ENCODE data around the gene ORC3. TPM values are rescaled to one million over a fixed set of nuclear protein-coding genes. Genes with fewer than 3 reads are reported as not detected.
"Not testable (repeated sequence)": the region's sequence is repeated elsewhere in the genome, so short reads cannot be mapped to it uniquely, and the experiment has no call there.

ORC3 gene
- polyA plus RNA-seq, 2 donors: 8.1 to 8.5 TPM

GRCh38 chr6:87683890-87684289, 94.0 kb downstream of the ORC3 start:
- no peaks in the 10 kb centered on the region for H3K27me3 ChIP-seq (ENCODE audit: control insufficient read depth in 1 of 2, insufficient read depth in 2 of 2, low read length in 2 of 2)
- no peak overlapping the region for H3K27ac ChIP-seq (ENCODE audit: low read depth in 2 of 2, low read length in 1 of 2)

GRCh38 chr6:87684895-87685654, 95.1 kb downstream of the ORC3 start:
- Histone ChIP-seq H3K36me3 (ENCODE audit: control insufficient read depth in 2 of 2, insufficient read depth in 2 of 2, low read length in 1 of 2) (no peaks in the 10 kb centered on the region), H3K27ac (ENCODE audit: low read depth in 2 of 2, low read length in 1 of 2) (no peak overlapping the region), H3K27me3 (ENCODE audit: control insufficient read depth in 1 of 2, insufficient read depth in 2 of 2, low read length in 2 of 2) (no peaks in the 10 kb centered on the region), H3K4me1 (ENCODE audit: control insufficient read depth in 2 of 2, insufficient read depth in 2 of 2, low read length in 1 of 2) (peaks cover 0 to 2% of the 10 kb centered on the region in 2 donors), H3K4me3 (ENCODE audit: low read depth in 1 of 2, low read length in 2 of 2) (no peak overlapping the region), H3K9me3 (ENCODE audit: control insufficient read depth in 2 of 2, insufficient read depth in 1 of 2, low read depth in 1 of 2, low read length in 1 of 2) (no peaks in the 10 kb centered on the region)
- 78 to 90% methylated on average over 1 of the region's 1 CpG for WGBS, 2 donors

More at GRCh38 chr6:87683890-87684289, 94.0 kb downstream of the ORC3 start:
- Histone ChIP-seq H3K4me3 (ENCODE audit: low read depth in 1 of 2, low read length in 2 of 2) (no peak overlapping the region), H3K36me3 (ENCODE audit: control insufficient read depth in 2 of 2, insufficient read depth in 2 of 2, low read length in 1 of 2) (no peaks in the 10 kb centered on the region), H3K9me3 (ENCODE audit: control insufficient read depth in 2 of 2, insufficient read depth in 1 of 2, low read depth in 1 of 2, low read length in 1 of 2) (no peaks in the 10 kb centered on the region), H3K4me1 (ENCODE audit: control insufficient read depth in 2 of 2, insufficient read depth in 2 of 2, low read length in 1 of 2) (peaks cover 0 to 2% of the 10 kb centered on the region in 2 donors)
- WGBS, 2 donors: 77 to 86% methylated on average over 3 of the region's 3 CpGs

DNA sequence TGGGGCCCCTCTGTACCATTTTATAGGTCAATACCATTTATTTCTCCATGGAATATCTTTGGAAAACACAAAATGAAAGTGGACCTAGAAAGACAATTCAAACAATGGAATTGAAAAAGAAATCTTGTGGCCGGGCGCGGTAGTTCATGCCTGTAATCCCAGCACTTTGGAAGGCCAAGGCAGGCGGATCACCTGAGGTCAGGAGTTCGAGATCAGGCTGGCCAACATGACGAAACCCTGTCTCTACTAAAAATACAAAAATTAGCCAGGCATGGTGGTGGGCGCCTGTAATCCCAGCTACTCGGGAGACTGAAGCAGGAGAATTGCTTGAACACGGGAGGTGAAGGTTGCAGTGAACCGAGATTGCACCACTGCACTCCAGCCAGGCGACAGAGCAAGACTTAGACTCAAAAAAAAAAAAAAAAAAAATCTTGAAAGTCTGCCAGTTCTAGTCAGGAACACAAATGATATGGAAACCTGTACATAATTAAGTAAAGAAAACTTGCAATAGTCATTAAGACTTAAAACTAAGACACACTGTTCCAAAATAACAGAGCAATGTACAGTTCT, 96.8 kb downstream of the ORC3 start:
- not testable (repeated sequence) for H3K4me1 ChIP-seq (ENCODE audit: control insufficient read depth in 2 of 2, insufficient read depth in 2 of 2, low read length in 1 of 2); H3K4me3 ChIP-seq (ENCODE audit: low read depth in 1 of 2, low read length in 2 of 2); H3K9me3 ChIP-seq (ENCODE audit: control insufficient read depth in 2 of 2, insufficient read depth in 1 of 2, low read depth in 1 of 2, low read length in 1 of 2); H3K36me3 ChIP-seq (ENCODE audit: control insufficient read depth in 2 of 2, insufficient read depth in 2 of 2, low read length in 1 of 2); H3K27ac ChIP-seq (ENCODE audit: low read depth in 2 of 2, low read length in 1 of 2); H3K27me3 ChIP-seq (ENCODE audit: control insufficient read depth in 1 of 2, insufficient read depth in 2 of 2, low read length in 2 of 2)
- WGBS, 2 donors: 86 to 90% methylated on average over 11 of the region's 11 CpGs

- Histone ChIP-seq H3K9me3 (ENCODE audit: control insufficient read depth in 2 of 2, insufficient read depth in 1 of 2, low read depth in 1 of 2, low read length in 1 of 2) (no peaks in the 10 kb centered on the region), H3K4me3 (ENCODE audit: low read depth in 1 of 2, low read length in 2 of 2) (no peak overlapping the region), H3K36me3 (ENCODE audit: control insufficient read depth in 2 of 2, insufficient read depth in 2 of 2, low read length in 1 of 2) (no peaks in the 10 kb centered on the region), H3K27ac (ENCODE audit: low read depth in 2 of 2, low read length in 1 of 2) (no peak overlapping the region), H3K4me1 (ENCODE audit: control insufficient read depth in 2 of 2, insufficient read depth in 2 of 2, low read length in 1 of 2) (peaks cover 0 to 2% of the 10 kb centered on the region in 2 donors), H3K27me3 (ENCODE audit: control insufficient read depth in 1 of 2, insufficient read depth in 2 of 2, low read length in 2 of 2) (no peaks in the 10 kb centered on the region)
- WGBS, 2 donors: 66 to 81% methylated on average over 3 of the region's 3 CpGs
Observed at GRCh38 chr6:87687296-87687695, 97.4 kb downstream of the ORC3 start.

DNA sequence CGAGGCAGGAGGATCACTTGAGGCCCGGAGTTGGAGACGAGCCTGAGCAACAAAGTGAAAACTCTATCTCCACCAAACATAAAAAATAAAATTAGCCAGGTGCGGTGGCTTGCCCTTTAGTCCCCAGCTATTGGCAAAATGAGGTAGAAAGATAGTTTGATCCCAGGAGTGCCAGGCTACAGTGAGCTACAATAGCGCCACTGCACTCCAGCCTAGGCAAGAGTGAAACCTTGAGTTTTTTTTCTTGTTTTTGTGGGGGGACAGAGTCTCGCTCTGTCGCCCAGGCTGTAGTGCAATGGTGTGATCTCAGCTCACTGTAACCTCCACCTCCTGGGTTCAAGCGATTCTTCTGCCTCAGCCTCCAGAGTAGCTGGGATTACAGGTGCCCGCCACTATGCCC, 98.0 kb downstream of the ORC3 start:
- H3K36me3 ChIP-seq (ENCODE audit: control insufficient read depth in 2 of 2, insufficient read depth in 2 of 2, low read length in 1 of 2); H3K4me3 ChIP-seq (ENCODE audit: low read depth in 1 of 2, low read length in 2 of 2); H3K27ac ChIP-seq (ENCODE audit: low read depth in 2 of 2, low read length in 1 of 2); H3K4me1 ChIP-seq (ENCODE audit: control insufficient read depth in 2 of 2, insufficient read depth in 2 of 2, low read length in 1 of 2); H3K9me3 ChIP-seq (ENCODE audit: control insufficient read depth in 2 of 2, insufficient read depth in 1 of 2, low read depth in 1 of 2, low read length in 1 of 2); H3K27me3 ChIP-seq (ENCODE audit: control insufficient read depth in 1 of 2, insufficient read depth in 2 of 2, low read length in 2 of 2): not testable (repeated sequence)
- WGBS, 2 donors: 92 to 95% methylated on average over 9 of the region's 9 CpGs

GRCh38 chr6:87690441-87690840, 100.5 kb downstream of the ORC3 start:
- Histone ChIP-seq H3K27ac (ENCODE audit: low read depth in 2 of 2, low read length in 1 of 2) (no peak overlapping the region), H3K9me3 (ENCODE audit: control insufficient read depth in 2 of 2, insufficient read depth in 1 of 2, low read depth in 1 of 2, low read length in 1 of 2) (no peaks in the 10 kb centered on the region), H3K4me3 (ENCODE audit: low read depth in 1 of 2, low read length in 2 of 2) (no peak overlapping the region), H3K4me1 (ENCODE audit: control insufficient read depth in 2 of 2, insufficient read depth in 2 of 2, low read length in 1 of 2) (no peaks in the 10 kb centered on the region), H3K27me3 (ENCODE audit: control insufficient read depth in 1 of 2, insufficient read depth in 2 of 2, low read length in 2 of 2) (no peaks in the 10 kb centered on the region), H3K36me3 (ENCODE audit: control insufficient read depth in 2 of 2, insufficient read depth in 2 of 2, low read length in 1 of 2) (no peaks in the 10 kb centered on the region)
- WGBS, 2 donors: 89 to 92% methylated on average over 3 of the region's 3 CpGs

DNA sequence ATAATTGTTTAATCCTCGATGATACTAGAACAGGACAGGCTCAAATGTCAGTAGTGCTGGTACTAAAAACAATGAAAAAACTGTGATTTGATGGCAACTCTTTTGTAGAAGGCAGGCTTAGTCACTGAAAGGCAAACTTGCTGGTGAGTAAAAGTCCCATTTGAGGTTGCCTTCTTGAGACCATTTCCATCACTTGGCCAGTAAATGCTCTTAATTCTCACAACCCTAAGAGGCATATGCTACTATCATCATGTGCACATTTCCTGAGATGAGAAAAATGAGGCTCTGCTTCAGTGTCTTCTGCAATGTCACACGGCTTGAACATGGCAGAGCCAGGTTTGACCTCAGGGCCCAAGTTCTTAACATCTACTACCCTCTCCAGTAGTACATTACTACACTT, 102.2 kb downstream of the ORC3 start:
- Histone ChIP-seq H3K4me3 (ENCODE audit: low read depth in 1 of 2, low read length in 2 of 2) (no peak overlapping the region), H3K27ac (ENCODE audit: low read depth in 2 of 2, low read length in 1 of 2) (no peak overlapping the region), H3K4me1 (ENCODE audit: control insufficient read depth in 2 of 2, insufficient read depth in 2 of 2, low read length in 1 of 2) (no peaks in the 10 kb centered on the region), H3K36me3 (ENCODE audit: control insufficient read depth in 2 of 2, insufficient read depth in 2 of 2, low read length in 1 of 2) (no peaks in the 10 kb centered on the region), H3K9me3 (ENCODE audit: control insufficient read depth in 2 of 2, insufficient read depth in 1 of 2, low read depth in 1 of 2, low read length in 1 of 2) (no peaks in the 10 kb centered on the region), H3K27me3 (ENCODE audit: control insufficient read depth in 1 of 2, insufficient read depth in 2 of 2, low read length in 2 of 2) (no peaks in the 10 kb centered on the region)
- WGBS, 2 donors: 65 to 72% methylated on average over 2 of the region's 2 CpGs

DNA sequence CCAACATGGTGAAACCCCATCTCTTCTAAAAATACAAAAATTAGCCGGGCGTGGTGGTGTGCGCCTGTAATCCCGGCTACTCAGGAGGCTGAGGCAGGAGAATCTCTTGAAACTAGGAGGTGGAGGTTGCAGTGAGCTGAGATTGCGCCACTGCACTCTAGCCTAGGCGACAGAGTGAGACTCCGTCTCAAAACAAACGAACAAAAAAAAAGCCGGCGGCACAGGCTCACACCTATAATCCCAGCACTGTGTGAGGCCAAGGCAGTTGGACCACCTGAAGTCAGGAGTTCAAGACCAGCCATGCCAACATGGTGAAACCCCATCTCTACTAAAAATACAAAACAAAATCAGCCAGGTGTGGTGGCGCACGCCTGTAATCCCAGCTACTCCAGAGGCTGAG, 106.9 kb downstream of the ORC3 start:
- H3K9me3 ChIP-seq (ENCODE audit: control insufficient read depth in 2 of 2, insufficient read depth in 1 of 2, low read depth in 1 of 2, low read length in 1 of 2); H3K4me1 ChIP-seq (ENCODE audit: control insufficient read depth in 2 of 2, insufficient read depth in 2 of 2, low read length in 1 of 2); H3K36me3 ChIP-seq (ENCODE audit: control insufficient read depth in 2 of 2, insufficient read depth in 2 of 2, low read length in 1 of 2); H3K27me3 ChIP-seq (ENCODE audit: control insufficient read depth in 1 of 2, insufficient read depth in 2 of 2, low read length in 2 of 2); H3K27ac ChIP-seq (ENCODE audit: low read depth in 2 of 2, low read length in 1 of 2); H3K4me3 ChIP-seq (ENCODE audit: low read depth in 1 of 2, low read length in 2 of 2): not testable (repeated sequence)
- WGBS, 2 donors: 94 to 95% methylated on average over 12 of the region's 12 CpGs

- Histone ChIP-seq H3K27ac (ENCODE audit: low read depth in 2 of 2, low read length in 1 of 2) (peak overlapping the region in 1 of 2 donors; percentile 4), H3K4me1 (ENCODE audit: control insufficient read depth in 2 of 2, insufficient read depth in 2 of 2, low read length in 1 of 2) (no peaks in the 10 kb centered on the region), H3K4me3 (ENCODE audit: low read depth in 1 of 2, low read length in 2 of 2) (peak overlapping the region in 1 of 2 donors; percentile 100), H3K27me3 (ENCODE audit: control insufficient read depth in 1 of 2, insufficient read depth in 2 of 2, low read length in 2 of 2) (no peaks in the 10 kb centered on the region), H3K9me3 (ENCODE audit: control insufficient read depth in 2 of 2, insufficient read depth in 1 of 2, low read depth in 1 of 2, low read length in 1 of 2) (no peaks in the 10 kb centered on the region), H3K36me3 (ENCODE audit: control insufficient read depth in 2 of 2, insufficient read depth in 2 of 2, low read length in 1 of 2) (no peaks in the 10 kb centered on the region)
- 38 to 39% methylated on average over 8 of the region's 8 CpGs for WGBS, 2 donors
Observed at GRCh38 chr6:87697581-87698546, 107.9 kb downstream of the ORC3 start.
